MM.1S (cell line): ENCODE results near the gene ANKRD30B.

Experiments used
- DNase-seq: peaks from one replicate; pipeline ENCODE4 v3.0.0-alpha.2; 2015
- H2AFZ ChIP-seq: fragments of 300-600 bp; sonication (generic); 2 replicates; pipeline ENCODE4 v1.6.0; 2016; ENCODE audit warnings: antibody characterized with exemption, low read length
- H3F3A ChIP-seq: fragments of 300-600 bp; sonication (generic); 2 replicates; pipeline ENCODE4 v1.6.1; 2016; ENCODE audit warnings: mild to moderate bottlenecking, antibody characterized with exemption, low read length, moderate library complexity, mixed read lengths; ENCODE audit not compliant: insufficient read depth
- H3K27ac ChIP-seq: fragments of 300-600 bp; sonication (generic); 2 replicates; pipeline ENCODE4 v1.5.1; 2016; ENCODE audit warnings: mild to moderate bottlenecking, low read length
- H3K27me3 ChIP-seq: fragments of 300-600 bp; sonication (generic); replicated peaks from 2 replicates; pipeline ENCODE4 v1.6.0; 2016; ENCODE audit warnings: low read length; ENCODE audit not compliant: insufficient read depth
- H3K36me3 ChIP-seq: fragments of 300-600 bp; sonication (generic); replicated peaks from 2 replicates; pipeline ENCODE4 v1.6.1; 2016; ENCODE audit warnings: mild to moderate bottlenecking, low read length, mixed read lengths; ENCODE audit not compliant: insufficient read depth
- H3K4me1 ChIP-seq: fragments of 300-600 bp; sonication (generic); 2 replicates; pipeline ENCODE4 v1.6.1; 2016; ENCODE audit warnings: low read length, mixed read lengths
- H3K4me2 ChIP-seq: fragments of 300-600 bp; sonication (generic); 2 replicates; pipeline ENCODE4 v1.6.0; 2016; ENCODE audit warnings: low read depth, low read length
- H3K4me3 ChIP-seq: fragments of 300-600 bp; sonication (generic); 2 replicates; pipeline ENCODE4 v1.5.1; 2016; ENCODE audit warnings: low read length, mixed read lengths
- H3K79me2 ChIP-seq: fragments of 300-600 bp; sonication (generic); 2 replicates; pipeline ENCODE4 v1.6.1; 2016; ENCODE audit warnings: mixed run types, low read length, mixed read lengths
- H3K9ac ChIP-seq: fragments of 300-600 bp; sonication (generic); 2 replicates; pipeline ENCODE4 v1.6.1; 2016; ENCODE audit warnings: low read length, mixed read lengths
- H3K9me2 ChIP-seq: fragments of 300-600 bp; sonication (generic); replicated peaks from 2 replicates; pipeline ENCODE4 v1.6.1; 2016; ENCODE audit warnings: mild to moderate bottlenecking, low read length, mixed read lengths; ENCODE audit not compliant: insufficient read depth
- H3K9me3 ChIP-seq: fragments of 300-600 bp; sonication (generic); replicated peaks from 2 replicates; pipeline ENCODE4 v1.6.1; 2016; ENCODE audit warnings: mild to moderate bottlenecking, low read length, mixed read lengths; ENCODE audit not compliant: insufficient read depth
- H4K20me1 ChIP-seq: fragments of 300-600 bp; sonication (generic); 2 replicates; pipeline ENCODE4 v1.6.1; 2016; ENCODE audit warnings: mild to moderate bottlenecking, low read length, moderate library complexity, mixed read lengths; ENCODE audit not compliant: insufficient read depth
- EZH2 ChIP-seq: fragments of 300-600 bp; sonication (generic); optimal IDR thresholded peaks from 2 replicates; pipeline ENCODE3; 2017; ENCODE audit warnings: low read depth, mild to moderate bottlenecking, antibody characterized with exemption, low read length, mixed read lengths
- EZH2phosphoT487 ChIP-seq: fragments of 300-600 bp; sonication (generic); IDR thresholded peaks from 2 replicates; pipeline ENCODE4 v1.6.1; 2018; ENCODE audit warnings: antibody characterized with exemption, low read length
- TF ChIP-seq, protein P1 (sequence below): fragments of 300-600 bp; sonication (generic); IDR thresholded peaks from 2 replicates; pipeline ENCODE4 v1.5.1; 2016; ENCODE audit warnings: antibody characterized with exemption, low read length, mixed read lengths

The ANKRD30B gene

DNA sequence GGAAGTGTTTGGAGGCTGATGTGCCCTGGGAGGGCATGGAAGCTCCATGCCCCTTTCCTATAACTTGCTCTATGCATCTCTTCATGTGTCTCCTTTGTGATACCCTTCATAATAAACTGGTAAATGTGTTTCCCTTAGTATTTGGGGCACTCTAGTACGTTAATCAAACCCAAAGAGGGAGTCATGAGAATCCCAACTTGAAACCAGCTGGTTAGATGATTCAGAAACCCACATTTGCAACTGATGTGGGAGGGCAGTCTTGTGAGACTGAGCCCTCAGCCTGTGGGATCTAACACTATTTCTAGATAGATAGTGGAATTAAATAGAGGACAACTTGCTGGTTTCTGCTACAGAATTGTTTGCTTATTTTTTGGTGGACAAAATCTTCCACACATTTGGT is 20.3 kb downstream of the ANKRD30B start:
- Histone ChIP-seq H3K4me3 (no peak overlapping the region), H3K9me3 (no peaks in the 10 kb centered on the region)

GRCh38 chr18:14769381-14769780 is 21.4 kb downstream of the ANKRD30B start:
- Histone ChIP-seq H3K9me2 (no peaks in the 10 kb centered on the region), H3K27me3 (no peaks in the 10 kb centered on the region), H3K36me3 (no peaks in the 10 kb centered on the region), H3K79me2 (no peaks in the 10 kb centered on the region), H4K20me1 (no peaks in the 10 kb centered on the region), H3K9ac (no peak overlapping the region), H3K4me2 (no peak overlapping the region), H3F3A (no peaks in the 10 kb centered on the region), H3K4me3 (no peak overlapping the region), H2AFZ (no peak overlapping the region), H3K9me3 (no peaks in the 10 kb centered on the region), H3K27ac (no peak overlapping the region), H3K4me1 (no peaks in the 10 kb centered on the region)
- DNase-seq = no peak
- no peak for TF ChIP-seq EZH2
- TF ChIP-seq, protein P1, sequence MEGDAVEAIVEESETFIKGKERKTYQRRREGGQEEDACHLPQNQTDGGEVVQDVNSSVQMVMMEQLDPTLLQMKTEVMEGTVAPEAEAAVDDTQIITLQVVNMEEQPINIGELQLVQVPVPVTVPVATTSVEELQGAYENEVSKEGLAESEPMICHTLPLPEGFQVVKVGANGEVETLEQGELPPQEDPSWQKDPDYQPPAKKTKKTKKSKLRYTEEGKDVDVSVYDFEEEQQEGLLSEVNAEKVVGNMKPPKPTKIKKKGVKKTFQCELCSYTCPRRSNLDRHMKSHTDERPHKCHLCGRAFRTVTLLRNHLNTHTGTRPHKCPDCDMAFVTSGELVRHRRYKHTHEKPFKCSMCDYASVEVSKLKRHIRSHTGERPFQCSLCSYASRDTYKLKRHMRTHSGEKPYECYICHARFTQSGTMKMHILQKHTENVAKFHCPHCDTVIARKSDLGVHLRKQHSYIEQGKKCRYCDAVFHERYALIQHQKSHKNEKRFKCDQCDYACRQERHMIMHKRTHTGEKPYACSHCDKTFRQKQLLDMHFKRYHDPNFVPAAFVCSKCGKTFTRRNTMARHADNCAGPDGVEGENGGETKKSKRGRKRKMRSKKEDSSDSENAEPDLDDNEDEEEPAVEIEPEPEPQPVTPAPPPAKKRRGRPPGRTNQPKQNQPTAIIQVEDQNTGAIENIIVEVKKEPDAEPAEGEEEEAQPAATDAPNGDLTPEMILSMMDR = no peak
- TF ChIP-seq EZH2phosphoT487 = no peak

More for the DNA sequence above, 20.3 kb downstream of the ANKRD30B start:
- H2AFZ ChIP-seq = no peak overlapping the region
- no peaks in the 10 kb centered on the region for H3K36me3 ChIP-seq
- no peak for DNase-seq
- TF ChIP-seq EZH2phosphoT487 (no peak), EZH2 (no peak)
- TF ChIP-seq, protein P1 = no peak
- no peaks in the 10 kb centered on the region for H3K79me2 ChIP-seq
- no peak overlapping the region for H3K4me2 ChIP-seq
- H3K9ac ChIP-seq = no peak overlapping the region
- no peak overlapping the region for H3K27ac ChIP-seq
- no peaks in the 10 kb centered on the region for H4K20me1 ChIP-seq
- H3K27me3 ChIP-seq = no peaks in the 10 kb centered on the region
- H3F3A ChIP-seq = no peaks in the 10 kb centered on the region
- no peaks in the 10 kb centered on the region for H3K4me1 ChIP-seq
- H3K9me2 ChIP-seq = no peaks in the 10 kb centered on the region

- Histone ChIP-seq H3K4me3 (no peak overlapping the region), H2AFZ (no peak overlapping the region), H3K79me2 (no peaks in the 10 kb centered on the region), H3F3A (no peaks in the 10 kb centered on the region), H3K9me3 (no peaks in the 10 kb centered on the region), H3K9me2 (no peaks in the 10 kb centered on the region), H3K4me2 (no peak overlapping the region), H4K20me1 (no peaks in the 10 kb centered on the region), H3K9ac (no peak overlapping the region), H3K36me3 (no peaks in the 10 kb centered on the region), H3K4me1 (no peaks in the 10 kb centered on the region), H3K27me3 (no peaks in the 10 kb centered on the region), H3K27ac (no peak overlapping the region)
- no peak for DNase-seq
- TF ChIP-seq EZH2phosphoT487 = no peak
- TF ChIP-seq, protein P1 = no peak
- no peak for TF ChIP-seq EZH2
Observed at GRCh38 chr18:14776801-14777200, 28.8 kb downstream of the ANKRD30B start.
